ENCODE results near the gene ITGAD.

DNA sequence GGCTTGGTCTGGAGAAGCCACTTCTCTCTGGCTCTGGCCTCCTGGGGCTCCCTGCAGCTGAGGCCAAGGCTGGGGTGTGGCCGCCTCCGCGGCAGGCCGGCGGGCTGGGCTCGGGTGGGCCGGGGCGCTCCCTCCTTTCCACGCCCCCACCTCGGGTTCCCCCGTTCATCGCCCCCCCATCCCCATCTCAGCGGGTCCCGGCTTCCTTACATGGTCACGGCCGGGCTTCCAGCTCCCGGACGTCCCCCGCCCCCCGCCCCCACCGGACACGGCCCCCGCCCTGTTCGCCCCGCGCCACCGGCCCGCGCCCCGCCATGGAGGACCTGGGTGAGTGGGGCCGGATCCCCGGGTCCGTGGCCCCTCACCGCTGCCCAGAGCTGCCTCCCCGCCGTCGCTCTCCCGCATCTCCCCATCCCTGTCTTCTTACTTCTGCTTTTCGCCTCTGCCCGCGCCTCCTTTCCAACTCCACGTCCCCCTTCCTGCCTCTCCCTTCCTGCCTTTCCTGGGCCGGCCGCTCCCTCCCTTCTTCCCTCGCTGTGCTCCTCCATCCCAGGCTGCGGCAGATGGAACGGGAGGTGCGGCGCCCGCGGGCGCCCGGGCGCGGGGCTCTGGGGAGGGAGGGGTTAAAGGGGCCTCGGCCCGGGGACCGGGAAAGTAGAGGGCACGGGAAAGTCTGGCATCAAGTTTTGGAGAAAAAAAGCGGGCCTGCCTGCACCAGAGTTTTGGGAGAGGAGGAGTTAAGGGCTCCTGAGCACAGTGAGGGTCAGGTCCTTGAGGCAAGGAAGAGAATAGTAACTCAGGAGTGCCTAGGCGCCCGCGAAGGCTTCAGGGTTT, 79.0 kb downstream of the ITGAD start, which contains the start of gene TGFB1I1:
- TF ChIP-seq POLR2A (IDR thresholded peaks at IDR 0.05) = no peak
- TF ChIP-seq, protein P1, sequence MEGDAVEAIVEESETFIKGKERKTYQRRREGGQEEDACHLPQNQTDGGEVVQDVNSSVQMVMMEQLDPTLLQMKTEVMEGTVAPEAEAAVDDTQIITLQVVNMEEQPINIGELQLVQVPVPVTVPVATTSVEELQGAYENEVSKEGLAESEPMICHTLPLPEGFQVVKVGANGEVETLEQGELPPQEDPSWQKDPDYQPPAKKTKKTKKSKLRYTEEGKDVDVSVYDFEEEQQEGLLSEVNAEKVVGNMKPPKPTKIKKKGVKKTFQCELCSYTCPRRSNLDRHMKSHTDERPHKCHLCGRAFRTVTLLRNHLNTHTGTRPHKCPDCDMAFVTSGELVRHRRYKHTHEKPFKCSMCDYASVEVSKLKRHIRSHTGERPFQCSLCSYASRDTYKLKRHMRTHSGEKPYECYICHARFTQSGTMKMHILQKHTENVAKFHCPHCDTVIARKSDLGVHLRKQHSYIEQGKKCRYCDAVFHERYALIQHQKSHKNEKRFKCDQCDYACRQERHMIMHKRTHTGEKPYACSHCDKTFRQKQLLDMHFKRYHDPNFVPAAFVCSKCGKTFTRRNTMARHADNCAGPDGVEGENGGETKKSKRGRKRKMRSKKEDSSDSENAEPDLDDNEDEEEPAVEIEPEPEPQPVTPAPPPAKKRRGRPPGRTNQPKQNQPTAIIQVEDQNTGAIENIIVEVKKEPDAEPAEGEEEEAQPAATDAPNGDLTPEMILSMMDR (IDR thresholded peaks at IDR 0.05) = no peak

All from heart left ventricle (tissue), 13 donors.